C1 segment of cervical spinal cord (tissue), 14 donors: ENCODE measurements around the gene ABL1.

ENCODE experiments used
- DNase-seq, 14 donors: peaks; one replicate each; lab custom pipeline; 2025; lab: John Stamatoyannopoulos, UW

ABL1 gene

DNA sequence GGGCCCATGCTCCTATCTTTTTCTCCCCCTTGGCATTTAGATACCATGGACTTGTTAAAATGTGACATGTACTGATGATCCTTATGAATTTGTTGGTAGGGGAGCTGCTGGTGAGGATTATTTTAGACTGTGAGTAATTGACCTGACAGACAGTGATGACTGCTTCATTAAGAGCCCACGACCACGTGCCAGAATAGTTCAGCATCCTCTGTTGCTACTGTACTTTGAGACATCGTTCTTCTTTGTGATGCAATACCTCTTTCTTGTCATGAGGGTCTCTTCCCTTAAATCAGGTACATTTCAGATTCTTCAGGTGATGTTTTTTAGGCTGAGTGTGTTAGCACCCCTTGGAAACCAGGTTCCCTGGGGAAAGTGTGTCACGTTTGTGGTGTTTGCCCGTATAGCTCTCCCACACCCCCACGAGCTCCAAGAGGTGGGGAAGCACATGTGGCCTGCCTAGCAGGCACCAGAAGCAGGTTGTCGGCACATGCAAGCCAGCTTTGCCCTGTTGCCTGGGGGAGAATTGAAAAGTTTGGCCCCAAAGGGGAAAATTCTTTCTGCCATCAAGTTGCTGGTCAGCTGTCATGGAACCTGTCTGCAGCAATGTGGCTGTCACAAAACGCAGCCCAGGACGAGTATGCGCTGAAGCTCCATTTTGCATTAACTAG, 36.5 kb downstream of the ABL1 start:
- DNase-seq = no peak

DNA sequence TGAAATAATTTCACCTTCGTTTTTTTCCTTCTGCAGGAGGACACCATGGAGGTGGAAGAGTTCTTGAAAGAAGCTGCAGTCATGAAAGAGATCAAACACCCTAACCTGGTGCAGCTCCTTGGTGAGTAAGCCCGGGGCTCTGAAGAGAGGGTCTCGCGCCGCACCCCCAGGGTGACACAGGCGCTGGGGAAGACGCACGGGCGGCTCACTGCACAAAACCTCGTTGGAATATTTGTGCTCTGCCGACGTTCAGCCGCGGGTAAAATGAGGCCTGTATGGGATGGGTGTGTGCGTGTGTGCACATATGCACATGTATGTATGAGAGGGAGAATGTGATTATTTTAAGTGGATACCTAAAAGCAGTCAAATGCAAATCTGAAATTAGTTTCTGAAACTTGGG, 37.0 kb downstream of the ABL1 start:
- DNase-seq = no peak

DNA sequence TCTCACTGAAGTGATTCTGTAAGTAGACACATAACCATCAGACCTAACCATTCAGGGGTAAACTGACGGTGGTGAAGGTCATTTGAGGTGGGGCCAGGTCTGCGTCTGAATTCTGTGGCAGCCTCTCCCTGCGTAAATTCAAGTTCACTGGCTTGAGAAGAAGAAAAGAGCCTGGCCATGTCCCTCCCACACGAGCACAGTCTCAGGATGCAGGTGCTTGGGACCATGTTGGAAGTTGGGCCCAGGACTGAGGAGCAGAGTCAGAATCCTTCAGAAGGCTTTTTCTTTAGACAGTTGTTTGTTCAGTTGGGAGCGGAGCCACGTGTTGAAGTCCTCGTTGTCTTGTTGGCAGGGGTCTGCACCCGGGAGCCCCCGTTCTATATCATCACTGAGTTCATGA, 37.5 kb downstream of the ABL1 start:
- DNase-seq = no peak

DNA sequence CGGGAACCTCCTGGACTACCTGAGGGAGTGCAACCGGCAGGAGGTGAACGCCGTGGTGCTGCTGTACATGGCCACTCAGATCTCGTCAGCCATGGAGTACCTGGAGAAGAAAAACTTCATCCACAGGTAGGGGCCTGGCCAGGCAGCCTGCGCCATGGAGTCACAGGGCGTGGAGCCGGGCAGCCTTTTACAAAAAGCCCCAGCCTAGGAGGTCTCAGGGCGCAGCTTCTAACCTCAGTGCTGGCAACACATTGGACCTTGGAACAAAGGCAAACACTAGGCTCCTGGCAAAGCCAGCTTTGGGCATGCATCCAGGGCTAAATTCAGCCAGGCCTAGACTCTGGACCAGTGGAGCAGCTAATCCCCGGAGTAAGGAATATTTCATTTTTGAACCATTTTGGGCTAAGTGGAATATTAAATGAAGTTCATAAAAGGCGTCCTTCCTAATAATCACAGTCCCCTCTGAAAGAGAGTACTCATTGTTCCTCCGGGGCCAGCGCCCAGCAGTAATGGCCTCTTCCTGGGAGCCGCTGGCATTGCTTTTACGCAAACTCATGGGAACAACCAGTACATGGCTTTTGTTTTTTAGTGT, 38.0 kb downstream of the ABL1 start:
- peak in 12 of 14 donors; percentile 21 to 79 (median 67) for DNase-seq

DNA sequence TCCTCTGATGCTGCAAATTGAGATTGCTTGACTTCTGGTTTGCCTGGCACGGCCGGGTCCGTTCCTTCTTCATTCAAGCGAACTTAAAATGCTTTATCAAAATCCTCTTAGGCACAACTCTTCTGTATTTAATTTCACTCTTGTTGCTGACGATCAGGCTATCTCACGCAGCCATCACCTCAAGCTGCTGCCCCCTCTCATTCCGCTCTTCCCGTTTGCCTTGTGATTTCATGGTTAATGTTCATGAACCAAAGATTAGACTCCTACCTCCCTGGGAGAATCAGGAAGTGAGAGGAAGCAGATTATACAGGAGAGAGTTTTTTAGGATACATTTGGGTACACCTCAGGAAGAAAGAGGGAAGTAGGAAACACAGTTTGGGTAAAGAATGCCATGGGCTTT, 38.9 kb downstream of the ABL1 start:
- no peak for DNase-seq

DNA sequence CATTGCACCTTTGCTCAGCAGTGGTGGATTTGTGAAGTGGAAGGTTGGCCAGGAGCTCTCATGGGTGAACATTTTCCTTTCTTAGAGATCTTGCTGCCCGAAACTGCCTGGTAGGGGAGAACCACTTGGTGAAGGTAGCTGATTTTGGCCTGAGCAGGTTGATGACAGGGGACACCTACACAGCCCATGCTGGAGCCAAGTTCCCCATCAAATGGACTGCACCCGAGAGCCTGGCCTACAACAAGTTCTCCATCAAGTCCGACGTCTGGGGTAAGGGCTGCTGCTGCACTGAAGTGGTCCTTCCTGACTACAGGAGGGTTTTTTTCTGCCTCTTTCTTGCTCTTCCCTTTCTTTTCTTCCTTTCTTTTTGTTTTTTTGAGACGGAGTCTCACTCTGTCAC, 39.7 kb downstream of the ABL1 start:
- no peak for DNase-seq

DNA sequence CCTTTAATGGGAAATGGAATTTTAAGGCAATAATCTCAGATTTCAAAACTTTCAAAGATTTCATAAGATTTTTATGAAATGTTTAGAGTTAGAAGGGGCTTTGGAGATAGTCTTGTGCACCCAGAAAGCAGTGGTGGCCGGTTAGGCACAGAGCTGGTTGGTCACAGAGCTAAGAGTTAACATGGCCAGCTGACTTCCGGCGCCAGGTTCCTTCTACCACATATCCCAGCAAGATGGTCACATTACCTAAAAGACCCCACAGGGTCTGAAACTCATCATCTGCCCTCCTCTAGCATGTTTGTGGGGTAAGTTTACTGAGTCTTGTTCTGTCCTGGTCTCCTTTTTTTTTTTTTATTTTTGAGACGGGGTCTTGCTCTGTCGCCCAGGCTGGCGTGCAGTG, 42.2 kb downstream of the ABL1 start:
- no peak for DNase-seq

DNA sequence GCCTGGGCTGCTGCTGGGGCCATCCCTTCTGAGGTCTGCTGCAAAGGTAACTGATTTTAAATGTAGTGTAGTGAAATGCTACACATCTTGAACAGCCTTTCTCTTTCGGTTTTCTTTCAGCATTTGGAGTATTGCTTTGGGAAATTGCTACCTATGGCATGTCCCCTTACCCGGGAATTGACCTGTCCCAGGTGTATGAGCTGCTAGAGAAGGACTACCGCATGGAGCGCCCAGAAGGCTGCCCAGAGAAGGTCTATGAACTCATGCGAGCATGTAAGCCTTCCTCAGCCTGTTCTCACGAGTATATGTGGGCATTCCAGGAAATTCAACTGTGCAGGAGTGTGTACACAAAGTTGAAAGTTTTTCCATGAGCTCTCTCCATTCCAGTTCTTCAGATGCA, 43.2 kb downstream of the ABL1 start:
- DNase-seq = no peak

DNA sequence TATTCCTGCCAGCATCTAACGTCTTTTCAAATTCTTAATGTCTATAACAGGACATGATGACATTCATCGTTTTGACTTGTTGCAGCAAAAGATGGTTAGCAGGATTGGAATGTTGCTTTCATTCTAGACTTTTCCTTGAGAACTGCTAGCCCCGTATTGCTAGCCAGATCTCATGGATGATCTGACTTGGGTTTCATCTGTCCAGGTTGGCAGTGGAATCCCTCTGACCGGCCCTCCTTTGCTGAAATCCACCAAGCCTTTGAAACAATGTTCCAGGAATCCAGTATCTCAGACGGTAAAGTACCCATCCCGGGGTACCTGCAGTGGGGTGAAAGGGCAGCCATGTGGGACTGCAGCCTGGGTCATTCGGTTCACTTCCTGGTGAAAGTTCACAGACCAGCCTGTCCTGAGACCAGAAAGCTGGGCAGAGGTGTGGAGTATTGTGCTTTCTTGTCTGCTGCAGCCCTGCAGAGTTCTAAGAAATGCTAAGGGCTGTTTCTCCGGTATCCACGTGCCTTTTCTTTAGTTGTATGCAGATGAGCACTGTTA, 44.9 kb downstream of the ABL1 start:
- no peak for DNase-seq

DNA sequence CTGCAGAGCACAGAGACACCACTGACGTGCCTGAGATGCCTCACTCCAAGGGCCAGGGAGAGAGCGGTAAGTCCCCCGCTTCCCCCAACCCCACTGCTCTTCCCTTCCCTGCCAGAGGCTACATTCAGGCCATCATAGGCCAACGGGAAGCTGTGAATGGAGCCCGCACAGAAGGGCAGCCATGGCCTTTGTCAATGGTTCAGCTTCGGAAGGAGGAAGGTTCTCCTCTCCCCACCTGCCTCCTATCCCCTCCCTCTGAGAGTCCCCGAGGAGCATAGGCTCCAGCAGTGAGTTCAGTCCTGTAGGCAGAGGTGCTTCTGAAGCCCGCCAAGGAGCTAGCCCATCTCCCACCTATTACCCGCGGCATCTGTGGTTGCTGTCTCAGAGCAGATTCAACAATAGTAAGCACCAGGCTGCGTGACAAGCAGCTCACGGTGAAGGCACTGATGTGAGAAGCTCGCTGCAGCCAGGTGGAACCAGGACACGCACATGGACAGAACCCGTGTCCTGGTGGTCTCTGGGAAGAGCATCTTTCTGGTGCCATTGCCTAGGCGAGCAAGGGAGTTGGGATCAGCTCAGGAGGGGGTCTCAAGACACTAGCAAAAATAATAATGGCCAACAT, 45.7 kb downstream of the ABL1 start:
- no peak for DNase-seq

DNA sequence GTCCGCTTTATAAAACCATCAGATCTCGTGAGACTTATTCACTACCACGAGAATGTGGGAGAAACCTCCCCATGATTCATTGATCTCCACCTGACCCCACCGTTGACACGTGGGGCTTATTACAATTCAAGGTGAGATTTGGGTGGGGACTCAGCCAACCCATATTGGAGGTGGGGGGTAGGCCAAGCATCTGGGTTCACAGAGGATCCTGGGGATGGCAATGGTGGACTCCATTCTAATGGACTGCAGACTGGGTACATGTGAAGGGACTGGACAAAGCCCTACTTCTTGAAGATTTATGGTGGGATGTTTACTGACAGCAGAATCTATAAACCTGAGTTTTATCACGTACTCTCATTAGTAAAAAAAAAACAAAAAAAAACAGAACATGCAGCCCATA, 46.5 kb downstream of the ABL1 start:
- DNase-seq = no peak

DNA sequence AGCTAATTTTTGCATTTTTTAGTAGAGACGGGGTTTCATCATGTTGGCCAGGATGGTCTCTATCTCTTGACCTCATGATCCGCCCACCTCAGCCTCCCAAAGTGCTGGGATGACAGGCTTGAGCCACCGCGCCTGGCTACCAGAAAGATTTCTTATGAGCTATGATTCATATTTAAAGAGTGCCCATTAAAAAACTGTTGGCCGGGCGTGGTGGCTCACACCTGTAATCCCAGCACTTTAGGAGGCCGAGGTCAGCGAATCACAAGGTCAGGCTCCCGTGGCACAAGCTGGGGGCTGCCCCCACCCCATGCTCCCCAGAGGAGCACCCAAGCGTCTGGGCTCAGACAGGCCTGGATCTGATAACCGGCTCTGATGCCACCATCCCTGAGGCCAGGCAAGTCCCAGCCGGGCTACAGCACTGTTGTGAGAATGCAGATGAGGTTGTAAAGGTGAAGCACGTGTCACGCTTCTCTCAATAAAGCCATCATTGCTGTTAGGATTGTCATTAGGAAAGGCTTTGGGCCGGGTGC, 47.7 kb downstream of the ABL1 start:
- DNase-seq = no peak

DNA sequence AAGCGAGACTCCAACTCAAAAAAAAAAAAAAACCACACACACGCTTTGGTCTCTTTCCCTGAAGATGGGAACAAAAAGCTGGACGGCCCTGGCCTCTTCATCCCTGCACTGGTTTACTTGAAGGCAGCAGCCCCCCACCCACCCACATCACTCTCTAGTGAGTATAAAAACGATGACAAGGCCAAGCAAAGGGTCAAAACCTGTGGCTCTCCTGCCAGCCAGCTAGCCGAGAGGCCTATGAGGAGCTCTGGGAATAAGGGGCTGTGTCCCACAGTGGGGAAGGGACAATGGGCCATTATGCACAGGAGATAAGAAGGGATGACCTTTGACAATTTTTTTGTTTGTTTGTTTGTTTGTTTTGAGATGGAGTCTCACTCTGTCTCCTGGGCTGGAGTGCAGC, 48.4 kb downstream of the ABL1 start:
- DNase-seq = no peak

DNA sequence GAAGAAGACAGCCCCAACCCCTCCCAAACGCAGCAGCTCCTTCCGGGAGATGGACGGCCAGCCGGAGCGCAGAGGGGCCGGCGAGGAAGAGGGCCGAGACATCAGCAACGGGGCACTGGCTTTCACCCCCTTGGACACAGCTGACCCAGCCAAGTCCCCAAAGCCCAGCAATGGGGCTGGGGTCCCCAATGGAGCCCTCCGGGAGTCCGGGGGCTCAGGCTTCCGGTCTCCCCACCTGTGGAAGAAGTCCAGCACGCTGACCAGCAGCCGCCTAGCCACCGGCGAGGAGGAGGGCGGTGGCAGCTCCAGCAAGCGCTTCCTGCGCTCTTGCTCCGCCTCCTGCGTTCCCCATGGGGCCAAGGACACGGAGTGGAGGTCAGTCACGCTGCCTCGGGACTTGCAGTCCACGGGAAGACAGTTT, 49.1 kb downstream of the ABL1 start:
- DNase-seq = no peak

DNA sequence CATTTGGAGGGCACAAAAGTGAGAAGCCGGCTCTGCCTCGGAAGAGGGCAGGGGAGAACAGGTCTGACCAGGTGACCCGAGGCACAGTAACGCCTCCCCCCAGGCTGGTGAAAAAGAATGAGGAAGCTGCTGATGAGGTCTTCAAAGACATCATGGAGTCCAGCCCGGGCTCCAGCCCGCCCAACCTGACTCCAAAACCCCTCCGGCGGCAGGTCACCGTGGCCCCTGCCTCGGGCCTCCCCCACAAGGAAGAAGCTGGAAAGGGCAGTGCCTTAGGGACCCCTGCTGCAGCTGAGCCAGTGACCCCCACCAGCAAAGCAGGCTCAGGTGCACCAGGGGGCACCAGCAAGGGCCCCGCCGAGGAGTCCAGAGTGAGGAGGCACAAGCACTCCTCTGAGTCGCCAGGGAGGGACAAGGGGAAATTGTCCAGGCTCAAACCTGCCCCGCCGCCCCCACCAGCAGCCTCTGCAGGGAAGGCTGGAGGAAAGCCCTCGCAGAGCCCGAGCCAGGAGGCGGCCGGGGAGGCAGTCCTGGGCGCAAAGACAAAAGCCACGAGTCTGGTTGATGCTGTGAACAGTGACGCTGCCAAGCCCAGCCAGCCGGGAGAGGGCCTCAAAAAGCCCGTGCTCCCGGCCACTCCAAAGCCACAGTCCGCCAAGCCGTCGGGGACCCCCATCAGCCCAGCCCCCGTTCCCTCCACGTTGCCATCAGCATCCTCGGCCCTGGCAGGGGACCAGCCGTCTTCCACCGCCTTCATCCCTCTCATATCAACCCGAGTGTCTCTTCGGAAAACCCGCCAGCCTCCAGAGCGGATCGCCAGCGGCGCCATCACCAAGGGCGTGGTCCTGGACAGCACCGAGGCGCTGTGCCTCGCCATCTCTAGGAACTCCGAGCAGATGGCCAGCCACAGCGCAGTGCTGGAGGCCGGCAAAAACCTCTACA, 49.8 kb downstream of the ABL1 start:
- peak in 10 of 14 donors; percentile 10 to 75 (median 49) for DNase-seq

DNA sequence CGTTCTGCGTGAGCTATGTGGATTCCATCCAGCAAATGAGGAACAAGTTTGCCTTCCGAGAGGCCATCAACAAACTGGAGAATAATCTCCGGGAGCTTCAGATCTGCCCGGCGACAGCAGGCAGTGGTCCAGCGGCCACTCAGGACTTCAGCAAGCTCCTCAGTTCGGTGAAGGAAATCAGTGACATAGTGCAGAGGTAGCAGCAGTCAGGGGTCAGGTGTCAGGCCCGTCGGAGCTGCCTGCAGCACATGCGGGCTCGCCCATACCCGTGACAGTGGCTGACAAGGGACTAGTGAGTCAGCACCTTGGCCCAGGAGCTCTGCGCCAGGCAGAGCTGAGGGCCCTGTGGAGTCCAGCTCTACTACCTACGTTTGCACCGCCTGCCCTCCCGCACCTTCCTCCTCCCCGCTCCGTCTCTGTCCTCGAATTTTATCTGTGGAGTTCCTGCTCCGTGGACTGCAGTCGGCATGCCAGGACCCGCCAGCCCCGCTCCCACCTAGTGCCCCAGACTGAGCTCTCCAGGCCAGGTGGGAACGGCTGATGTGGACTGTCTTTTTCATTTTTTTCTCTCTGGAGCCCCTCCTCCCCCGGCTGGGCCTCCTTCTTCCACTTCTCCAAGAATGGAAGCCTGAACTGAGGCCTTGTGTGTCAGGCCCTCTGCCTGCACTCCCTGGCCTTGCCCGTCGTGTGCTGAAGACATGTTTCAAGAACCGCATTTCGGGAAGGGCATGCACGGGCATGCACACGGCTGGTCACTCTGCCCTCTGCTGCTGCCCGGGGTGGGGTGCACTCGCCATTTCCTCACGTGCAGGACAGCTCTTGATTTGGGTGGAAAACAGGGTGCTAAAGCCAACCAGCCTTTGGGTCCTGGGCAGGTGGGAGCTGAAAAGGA, 50.7 kb downstream of the ABL1 start:
- DNase-seq = no peak

DNA sequence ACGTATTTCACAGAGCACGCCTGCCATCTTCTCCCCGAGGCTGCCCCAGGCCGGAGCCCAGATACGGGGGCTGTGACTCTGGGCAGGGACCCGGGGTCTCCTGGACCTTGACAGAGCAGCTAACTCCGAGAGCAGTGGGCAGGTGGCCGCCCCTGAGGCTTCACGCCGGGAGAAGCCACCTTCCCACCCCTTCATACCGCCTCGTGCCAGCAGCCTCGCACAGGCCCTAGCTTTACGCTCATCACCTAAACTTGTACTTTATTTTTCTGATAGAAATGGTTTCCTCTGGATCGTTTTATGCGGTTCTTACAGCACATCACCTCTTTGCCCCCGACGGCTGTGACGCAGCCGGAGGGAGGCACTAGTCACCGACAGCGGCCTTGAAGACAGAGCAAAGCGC, 51.9 kb downstream of the ABL1 start:
- DNase-seq = no peak

DNA sequence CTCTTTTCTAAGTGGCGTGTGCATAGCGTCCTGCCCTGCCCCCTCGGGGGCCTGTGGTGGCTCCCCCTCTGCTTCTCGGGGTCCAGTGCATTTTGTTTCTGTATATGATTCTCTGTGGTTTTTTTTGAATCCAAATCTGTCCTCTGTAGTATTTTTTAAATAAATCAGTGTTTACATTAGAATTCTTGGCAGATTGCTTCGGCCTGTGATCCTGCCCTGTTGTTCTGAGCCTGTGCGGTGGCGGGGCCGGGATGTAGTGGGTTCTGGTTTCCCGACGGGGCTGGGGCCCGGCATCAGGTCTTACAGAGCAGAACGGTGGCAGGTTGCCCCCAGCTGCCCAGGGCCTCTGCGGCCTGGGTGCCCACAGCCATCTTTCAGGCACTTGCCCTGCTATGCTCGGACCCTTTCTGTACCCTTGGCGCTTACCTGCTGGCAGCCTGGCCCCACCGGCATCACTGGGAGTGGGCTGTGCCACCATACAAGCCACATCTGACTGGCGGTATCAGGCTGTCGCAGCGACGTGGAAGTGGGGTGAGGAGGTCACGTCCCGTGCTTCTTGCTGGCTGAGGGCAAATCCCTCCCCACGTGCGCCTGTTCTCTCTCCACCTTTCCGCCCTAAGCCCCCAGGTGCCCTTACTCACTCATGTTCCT, 52.6 kb downstream of the ABL1 start:
- DNase-seq = no peak

DNA sequence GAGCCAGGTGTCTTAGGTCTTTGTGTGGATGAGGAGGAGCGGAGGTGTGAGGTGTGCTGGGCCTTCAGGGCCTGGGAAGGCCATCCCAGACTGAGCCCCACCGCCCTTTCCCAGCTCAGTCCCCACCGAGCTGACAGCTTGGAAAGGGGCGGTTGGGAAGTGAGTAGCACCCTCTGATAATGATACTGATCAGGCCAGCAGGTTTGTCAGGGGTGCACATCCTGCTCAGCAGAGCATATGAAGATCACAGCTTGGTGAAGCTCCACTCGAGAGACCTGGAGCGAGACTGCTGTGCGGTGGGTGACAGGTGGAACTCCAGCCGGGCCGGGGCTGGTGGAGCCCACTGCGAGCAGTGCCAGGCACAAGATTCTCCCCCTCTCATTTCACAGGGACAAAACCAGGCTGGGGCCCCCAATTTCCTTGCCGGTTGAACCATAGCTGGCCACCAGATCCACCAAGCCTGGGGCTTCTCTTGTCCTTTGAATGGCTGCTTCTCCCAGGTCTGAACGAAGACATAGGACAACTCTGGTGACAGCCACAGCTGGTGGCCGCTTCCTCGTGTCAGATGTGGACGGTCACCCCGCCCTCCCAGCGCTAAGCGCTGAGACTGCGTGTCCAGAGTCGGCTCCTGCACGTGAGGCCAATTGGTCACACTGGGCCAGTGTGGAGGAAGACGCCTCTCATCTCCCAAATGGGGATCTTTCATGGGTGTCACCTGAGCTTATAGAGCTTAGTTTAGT, 53.3 kb downstream of the ABL1 start:
- DNase-seq = no peak
